GM19351 (cell line): ENCODE measurements around the gene NUP107.
"Not testable (repeated sequence)": the region's sequence is repeated elsewhere in the genome, so short reads cannot be mapped to it uniquely, and the experiment has no call there.

Experiments used
- ATAC-seq: cut with Tn5 transposase; IDR thresholded peaks from one replicate; pipeline ENCODE4 v1.9.1; 2021; ENCODE audit warnings: mild to moderate bottlenecking, moderate library complexity; ENCODE audit not compliant: unreplicated experiment

NUP107 gene

GRCh38 chr12:68686595-68687521, at the start of gene NUP107:
NUP107 (plus strand) TSS chr12:68686978; CDS start chr12:68687066, 88 bp downstream.
- ATAC-seq, result peak; percentile 96

GRCh38 chr12:68637439-68637838, 49.3 kb upstream of the NUP107 start:
- not testable (repeated sequence) for ATAC-seq

- ATAC-seq, result no peak
Measured at GRCh38 chr12:68638171-68638570, 48.6 kb upstream of the NUP107 start.

GRCh38 chr12:68638721-68639395, 47.9 kb upstream of the NUP107 start:
- ATAC-seq, result no peak

- no peak for ATAC-seq
Measured at GRCh38 chr12:68639396-68639767, 47.4 kb upstream of the NUP107 start.

GRCh38 chr12:68641138-68641537, 45.6 kb upstream of the NUP107 start:
- ATAC-seq, result peak; percentile 85

- no peak for ATAC-seq
Measured at GRCh38 chr12:68646484-68646883, 40.3 kb upstream of the NUP107 start.

- ATAC-seq, result no peak
Measured at GRCh38 chr12:68647507-68647906, 39.3 kb upstream of the NUP107 start.

GRCh38 chr12:68648179-68648578, 38.6 kb upstream of the NUP107 start:
- ATAC-seq, result no peak

- no peak for ATAC-seq
Measured at GRCh38 chr12:68665016-68665569, 21.7 kb upstream of the NUP107 start.

- no peak for ATAC-seq
Measured at GRCh38 chr12:68667291-68667690, 19.5 kb upstream of the NUP107 start.

- no peak for ATAC-seq
Measured at GRCh38 chr12:68667896-68668295, 18.9 kb upstream of the NUP107 start.

- ATAC-seq, result no peak
Measured at GRCh38 chr12:68671179-68671578, 15.6 kb upstream of the NUP107 start.

- no peak for ATAC-seq
Measured at GRCh38 chr12:68673788-68674187, 13.0 kb upstream of the NUP107 start.

GRCh38 chr12:68674376-68674775, 12.4 kb upstream of the NUP107 start:
- ATAC-seq, result no peak

GRCh38 chr12:68675101-68675842, 11.5 kb upstream of the NUP107 start:
- no peak for ATAC-seq

GRCh38 chr12:68676854-68677253, 9.9 kb upstream of the NUP107 start:
- not testable (repeated sequence) for ATAC-seq

GRCh38 chr12:68686262-68686594, 550 bp upstream of the NUP107 start:
- ATAC-seq, result no peak

GRCh38 chr12:68695454-68695853, 8.7 kb downstream of the NUP107 start:
- ATAC-seq, result no peak

- no peak for ATAC-seq
Measured at GRCh38 chr12:68699486-68699885, 12.7 kb downstream of the NUP107 start.

- no peak for ATAC-seq
Measured at GRCh38 chr12:68727776-68728175, 41.0 kb downstream of the NUP107 start.
